ENCODE results near the gene SPACA9.

SPACA9 gene

DNA sequence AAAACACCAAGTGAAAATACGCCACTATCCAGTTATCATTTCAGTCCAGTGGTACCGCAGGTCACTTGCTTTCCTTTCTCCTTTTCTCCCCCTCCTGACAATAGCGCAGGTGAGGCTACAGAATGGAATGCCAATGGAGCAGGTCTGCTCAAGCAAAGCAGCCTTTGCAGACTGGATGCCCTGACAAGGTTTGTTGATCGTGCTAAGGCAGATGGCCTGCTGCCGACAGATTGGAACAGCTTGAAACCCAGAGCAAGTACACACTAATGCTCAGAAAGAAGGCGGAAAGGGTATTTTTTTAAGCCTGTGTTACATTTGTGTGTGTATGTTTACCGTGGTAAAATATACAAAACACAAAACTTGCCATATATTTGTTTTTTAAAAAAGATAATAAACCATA is 19.4 kb downstream of the SPACA9 start:
- TF ChIP-seq FOXP2 (optimal IDR thresholded peaks at IDR 0.05; ENCODE audit: borderline replicate concordance, extremely low read depth, extremely low read length, insufficient read depth) (no peak), POLR2AphosphoS5 (IDR thresholded peaks at IDR 0.05; ENCODE audit: low read depth, low read length) (no peak), TAF1 (IDR thresholded peaks at IDR 0.05; ENCODE audit: borderline replicate concordance, insufficient read depth, low read length) (no peak), SIN3A (IDR thresholded peaks at IDR 0.05; ENCODE audit: borderline replicate concordance, insufficient read depth, low read length) (no peak), REST (IDR thresholded peaks at IDR 0.05; ENCODE audit: insufficient read depth in 1 of 2, low read depth in 2 of 2, low read length in 2 of 2) (no peak)

- TF ChIP-seq TAF1 (IDR thresholded peaks at IDR 0.05; ENCODE audit: borderline replicate concordance, insufficient read depth, low read length): no peak
- TF ChIP-seq FOXP2 (optimal IDR thresholded peaks at IDR 0.05; ENCODE audit: borderline replicate concordance, extremely low read depth, extremely low read length, insufficient read depth): no peak
- TF ChIP-seq POLR2AphosphoS5 (IDR thresholded peaks at IDR 0.05; ENCODE audit: low read depth, low read length): no peak
- no peak for TF ChIP-seq SIN3A (IDR thresholded peaks at IDR 0.05; ENCODE audit: borderline replicate concordance, insufficient read depth, low read length)
- no peak for TF ChIP-seq REST (IDR thresholded peaks at IDR 0.05; ENCODE audit: insufficient read depth in 1 of 2, low read depth in 2 of 2, low read length in 2 of 2)
Observed at GRCh38 chr9:132901858-132902831, 23.4 kb downstream of the SPACA9 start.

DNA sequence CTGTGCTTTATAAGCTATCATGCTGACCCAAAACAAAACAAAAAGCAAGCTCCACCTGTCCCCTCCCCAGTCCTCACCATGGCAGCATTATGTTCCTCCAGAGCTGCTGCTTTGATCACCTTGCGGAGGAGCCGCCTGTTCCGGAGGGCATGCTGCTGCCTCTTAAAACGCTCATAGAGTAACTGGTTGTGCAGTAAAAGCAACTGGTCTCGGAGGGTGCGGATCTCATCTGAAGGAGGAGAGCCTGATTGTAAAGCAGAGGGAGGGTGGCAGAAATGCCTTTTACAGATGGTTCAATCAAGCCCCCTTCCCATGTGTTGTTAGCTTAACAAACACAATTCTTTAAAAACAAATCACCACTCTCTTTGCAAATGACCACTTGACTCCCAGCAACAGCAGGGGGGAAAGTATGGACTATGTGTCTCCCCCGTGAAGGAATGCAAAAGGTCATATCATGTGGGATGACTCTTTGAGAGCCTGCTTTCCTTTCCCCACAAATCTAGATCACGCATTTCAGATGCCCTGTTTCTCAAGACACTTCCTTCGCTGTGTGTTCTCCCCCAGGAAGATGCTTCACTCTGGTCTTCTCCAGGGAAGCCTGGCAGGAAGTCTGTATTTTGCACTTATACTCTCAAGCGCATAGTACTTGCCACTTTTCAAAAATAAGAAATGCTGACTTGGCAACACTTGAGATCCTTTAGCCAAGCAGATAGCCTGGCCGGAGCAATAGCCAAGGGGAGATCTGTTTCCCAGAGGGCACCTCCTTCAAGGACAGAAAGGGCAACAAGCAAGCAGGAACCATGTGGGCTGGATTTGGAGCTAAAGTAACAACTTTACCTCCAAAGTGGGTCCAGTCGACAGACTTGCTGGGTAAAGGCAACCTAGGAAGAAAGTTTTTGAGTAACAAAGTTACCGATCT is 25.1 kb downstream of the SPACA9 start:
- no peak for TF ChIP-seq REST (IDR thresholded peaks at IDR 0.05; ENCODE audit: insufficient read depth in 1 of 2, low read depth in 2 of 2, low read length in 2 of 2)
- no peak for TF ChIP-seq FOXP2 (optimal IDR thresholded peaks at IDR 0.05; ENCODE audit: borderline replicate concordance, extremely low read depth, extremely low read length, insufficient read depth)
- TF ChIP-seq TAF1 (IDR thresholded peaks at IDR 0.05; ENCODE audit: borderline replicate concordance, insufficient read depth, low read length): no peak
- no peak for TF ChIP-seq POLR2AphosphoS5 (IDR thresholded peaks at IDR 0.05; ENCODE audit: low read depth, low read length)

DNA sequence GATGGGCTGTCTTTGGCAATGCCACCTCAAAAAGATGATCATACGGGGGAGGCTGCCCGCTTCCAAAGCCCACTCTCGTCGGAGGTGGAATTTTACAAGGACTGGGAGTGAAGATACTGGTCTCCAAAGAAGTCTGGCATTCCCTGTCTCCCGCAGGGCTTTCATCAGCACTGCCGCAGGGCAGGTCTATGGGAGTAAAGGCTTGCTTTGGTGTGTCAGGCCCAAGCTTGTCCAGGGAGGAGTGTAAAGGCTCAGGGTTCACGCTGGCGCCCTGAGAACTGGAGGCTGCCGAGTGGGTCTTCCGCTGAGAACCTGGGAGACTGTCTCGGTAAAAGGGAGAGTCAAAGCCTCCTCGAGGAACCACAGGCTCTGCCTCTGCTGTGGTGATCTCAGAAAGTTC is 27.0 kb downstream of the SPACA9 start:
- TF ChIP-seq REST (IDR thresholded peaks at IDR 0.05; ENCODE audit: insufficient read depth in 1 of 2, low read depth in 2 of 2, low read length in 2 of 2): no peak
- no peak for TF ChIP-seq POLR2AphosphoS5 (IDR thresholded peaks at IDR 0.05; ENCODE audit: low read depth, low read length)
- no peak for TF ChIP-seq SIN3A (IDR thresholded peaks at IDR 0.05; ENCODE audit: borderline replicate concordance, insufficient read depth, low read length)
- TF ChIP-seq FOXP2 (optimal IDR thresholded peaks at IDR 0.05; ENCODE audit: borderline replicate concordance, extremely low read depth, extremely low read length, insufficient read depth): no peak
- no peak for TF ChIP-seq TAF1 (IDR thresholded peaks at IDR 0.05; ENCODE audit: borderline replicate concordance, insufficient read depth, low read length)
